ENCODE data around the gene ZNF213.

GRCh38 chr16:3101018-3101840, 33.6 kb upstream of the ZNF213 start:
- TF ChIP-seq CTCF (IDR thresholded peaks at IDR 0.05) (peak; percentile 87), ZFX (IDR thresholded peaks at IDR 0.05; ENCODE audit: borderline replicate concordance) (no peak)

Measured in 22Rv1 (cell line).